ENCODE measurements around the gene VAMP3.

- TF ChIP-seq POLR2A (IDR thresholded peaks at IDR 0.05) (no peak), CTCF (IDR thresholded peaks at IDR 0.05) (no peak)
Measured at GRCh38 chr1:7733276-7733675, 37.8 kb upstream of the VAMP3 start.
